GM12892 (cell line): Measurements from ENCODE around the gene CCDC141.

Source experiments
- POLR2A ChIP-seq: IDR thresholded peaks from 2 replicates; pipeline ENCODE4 v1.6.1; 2011; ENCODE audit warnings: low read depth, low read length, control low read depth
- POLR2AphosphoS5 ChIP-seq: IDR thresholded peaks from 2 replicates; pipeline ENCODE4 v1.6.1; 2011; ENCODE audit warnings: low read depth, low read length, control low read depth

GRCh38 chr2:178863856-178864620, 185.9 kb downstream of the CCDC141 start:
- no peak for TF ChIP-seq POLR2A
- no peak for TF ChIP-seq POLR2AphosphoS5
